B cell (primary cell): Measurements from ENCODE around the gene ASXL2. TPM values are rescaled to one million over a fixed set of nuclear protein-coding genes. Genes with fewer than 3 reads are reported as not detected.

Experiments
- ATAC-seq: fragments of 200-7000 bp; cut with Tn5 transposase; one replicate; pipeline ENCODE4 v1.10.0; 2021; ENCODE audit warnings: low read depth, mild to moderate bottlenecking, moderate number of reproducible peaks, moderate library complexity
- CTCF ChIA-PET: fragments of 350-600 bp; sonication (Branson Sonifier 250); formaldehyde crosslinking; loops from one replicate; lab custom pipeline; 2021; ENCODE audit warnings: antibody characterized with exemption, inconsistent platforms; lab: Charles Lee
- POLR2A ChIA-PET: fragments of 350-600 bp; sonication (Branson Sonifier 250); formaldehyde crosslinking; loops from one replicate; lab custom pipeline; 2021; ENCODE audit warnings: antibody characterized with exemption; lab: Charles Lee
- DNase-seq: peaks from one replicate; pipeline ENCODE4 v3.0.0; 2013
- H2AFZ ChIP-seq: 2 replicates; pipeline ENCODE4 v1.6.1; 2012; ENCODE audit warnings: mild to moderate bottlenecking, low read depth, low read length; ENCODE audit not compliant: insufficient read depth, poor library complexity, severe bottlenecking
- H3K27ac ChIP-seq, 2 donors: 1 replicate in 1 of 2; 2 replicates in 1 of 2; pipeline ENCODE4 v1.5.1; 2012 to 2013; ENCODE audit warnings: low read length in 2 of 2, mild to moderate bottlenecking in 2 of 2, moderate library complexity in 1 of 2
- H3K27me3 ChIP-seq, 4 experiments: fragments of 200-600 bp in 1 of 4; sonication (generic) in 1 of 4; replicated peaks in 1 of 4; 1 replicate in 2 of 4; 2 replicates in 2 of 4; pipeline versions ENCODE4 v1.6.1 to v1.7.0; 2013 to 2016; ENCODE audit warnings: low read length in 3 of 4, mild to moderate bottlenecking in 2 of 4, mixed read lengths in 1 of 4, moderate library complexity in 1 of 4; ENCODE audit not compliant: insufficient read depth in 4 of 4, control insufficient read depth in 3 of 4; ENCODE audit errors: control extremely low read depth in 1 of 4
- H3K36me3 ChIP-seq, 2 experiments: replicated peaks in 1 of 2; 1 replicate in 1 of 2; 2 replicates in 1 of 2; pipeline versions ENCODE4 v1.6.1 to v1.7.1; 2013; ENCODE audit warnings: low read length in 1 of 2; ENCODE audit not compliant: insufficient read depth in 2 of 2, control insufficient read depth in 1 of 2; ENCODE audit errors: control extremely low read depth in 1 of 2, extremely low read depth in 1 of 2
- H3K4me1 ChIP-seq, 2 donors: fragments of 200-600 bp in 1 of 2; sonication (generic) in 1 of 2; 1 replicate in 1 of 2; 2 replicates in 1 of 2; pipeline versions ENCODE4 v1.5.1 to v1.6.1; 2013 to 2017; ENCODE audit warnings: low read length in 2 of 2; ENCODE audit not compliant: control insufficient read depth in 2 of 2, insufficient read depth in 2 of 2
- H3K4me2 ChIP-seq: replicated peaks from 2 replicates; pipeline ENCODE3; 2012; ENCODE audit warnings: mild to moderate bottlenecking, low read depth, low read length; ENCODE audit not compliant: poor library complexity, severe bottlenecking
- H3K4me3 ChIP-seq, 5 experiments: fragments of 200-600 bp in 1 of 5; sonication (generic) in 1 of 5; 1 replicate in 3 of 5; 2 replicates in 2 of 5; pipeline versions ENCODE4 v1.5.1 to v1.7.0; 2011 to 2016; ENCODE audit warnings: low read length in 4 of 5, mild to moderate bottlenecking in 4 of 5, low read depth in 2 of 5, control low read depth in 1 of 5, moderate library complexity in 1 of 5; ENCODE audit not compliant: insufficient read depth in 1 of 5; ENCODE audit errors: control extremely low read depth in 1 of 5, extremely low read depth in 1 of 5
- H3K79me2 ChIP-seq: fragments of 200-600 bp; sonication (generic); one replicate; pipeline ENCODE4 v1.6.0; 2016; ENCODE audit warnings: low read length; ENCODE audit not compliant: control insufficient read depth, insufficient read depth
- H3K9ac ChIP-seq: fragments of 200-600 bp; sonication (generic); 2 replicates; pipeline ENCODE4 v1.6.1; 2017; ENCODE audit warnings: mild to moderate bottlenecking, low read length, moderate library complexity
- H3K9me3 ChIP-seq, 3 donors: one replicate each; pipeline versions ENCODE4 v1.6.1 to v1.7.1; 2013; ENCODE audit warnings: low read length in 2 of 3; ENCODE audit not compliant: control insufficient read depth in 2 of 3, insufficient read depth in 1 of 3; ENCODE audit errors: control extremely low read depth in 1 of 3
- H4K20me1 ChIP-seq: 2 replicates; pipeline ENCODE4 v1.6.0; 2012; ENCODE audit warnings: mild to moderate bottlenecking, low read length; ENCODE audit not compliant: insufficient read depth, control insufficient read depth, poor library complexity, severe bottlenecking
- H3K27ac Mint-ChIP-seq: one replicate; pipeline ENCODE4 v1.8.0; 2021; ENCODE audit warnings: mixed read lengths
- H3K27me3 Mint-ChIP-seq: one replicate; pipeline ENCODE4 v1.8.0; 2021; ENCODE audit warnings: mixed read lengths
- H3K4me1 Mint-ChIP-seq: one replicate; pipeline ENCODE4 v1.8.0; 2021; ENCODE audit warnings: mixed read lengths
- H3K4me3 Mint-ChIP-seq: one replicate; pipeline ENCODE4 v1.8.0; 2021; ENCODE audit warnings: mixed read lengths
- H3K9me3 Mint-ChIP-seq: one replicate; pipeline ENCODE4 v1.8.0; 2022; ENCODE audit warnings: mixed read lengths; ENCODE audit not compliant: insufficient read depth
- EZH2 ChIP-seq: IDR thresholded peaks from 2 replicates; pipeline ENCODE4 v1.6.1; 2012; ENCODE audit warnings: borderline replicate concordance, low read depth, mild to moderate bottlenecking, moderate library complexity, low read length; ENCODE audit not compliant: insufficient read depth, poor library complexity, severe bottlenecking
- WGBS: methylation state at CpG from one replicate; pipeline ENCODE4 v1.1.5; 2013; ENCODE audit warnings: missing lambda C conversion rate; ENCODE audit not compliant: insufficient coverage; 5-methylcytosine and 5-hydroxymethylcytosine counted together
- intact Hi-C: fragments of 100-400 bp; cut with micrococcal nuclease; formaldehyde crosslinking; loops from one replicate; pipeline ENCODE4 v1.10.0; 2022
- polyA plus RNA-seq: library from polyadenylated mRNA; depleted of rRNA; stranded (reverse); fragments of >200 nt; gene quantifications from 2 replicates; pipeline ENCODE4 v1.2.3, GENCODE V29; 2012
- total RNA-seq, 2 donors: library from RNA; stranded (reverse); fragments of 120-200 nt in 1 of 2; gene quantifications; 1 replicate in 1 of 2; 2 replicates in 1 of 2; pipeline versions ENCODE4 v1.2.3 to v1.2.4, GENCODE V29; 2013 to 2022
- TF ChIP-seq, protein P1 (sequence below): fragments of 200-600 bp; IDR thresholded peaks from one replicate; pipeline ENCODE4 v1.8.0; 2022; ENCODE audit warnings: antibody characterized with exemption, mild to moderate bottlenecking

The ASXL2 gene
- total and polyA plus RNA-seq, 2 donors (not counting 1 experiment from before 2014, with no cell fraction given) = 7.6 to 55.0 TPM

- intact Hi-C loops = no loop called here
- no peaks in the 10 kb centered on the region for H3K9me3 ChIP-seq
Observed at GRCh38 chr2:25845843-25846505, 32.3 kb downstream of the ASXL2 start.

DNA sequence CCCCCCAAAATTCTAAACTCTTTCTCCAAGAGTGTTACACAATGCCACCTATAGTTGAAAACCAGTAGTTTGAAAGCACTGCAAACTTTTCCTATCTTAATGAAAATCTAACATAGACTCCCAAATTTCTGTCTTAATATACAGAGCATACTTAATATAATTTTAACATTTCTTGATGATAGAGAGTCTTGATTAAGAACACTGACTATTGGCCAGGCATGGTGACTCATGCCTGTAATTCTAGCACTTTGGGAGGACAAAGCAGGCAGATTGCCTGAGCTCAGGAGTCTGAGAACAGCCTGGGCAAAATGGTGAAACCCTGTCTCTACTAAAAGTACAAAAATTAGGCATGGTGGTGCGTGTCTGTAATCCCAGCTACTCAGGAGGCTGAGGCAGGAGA, 34.2 kb downstream of the ASXL2 start:
- TF ChIP-seq, protein P1, sequence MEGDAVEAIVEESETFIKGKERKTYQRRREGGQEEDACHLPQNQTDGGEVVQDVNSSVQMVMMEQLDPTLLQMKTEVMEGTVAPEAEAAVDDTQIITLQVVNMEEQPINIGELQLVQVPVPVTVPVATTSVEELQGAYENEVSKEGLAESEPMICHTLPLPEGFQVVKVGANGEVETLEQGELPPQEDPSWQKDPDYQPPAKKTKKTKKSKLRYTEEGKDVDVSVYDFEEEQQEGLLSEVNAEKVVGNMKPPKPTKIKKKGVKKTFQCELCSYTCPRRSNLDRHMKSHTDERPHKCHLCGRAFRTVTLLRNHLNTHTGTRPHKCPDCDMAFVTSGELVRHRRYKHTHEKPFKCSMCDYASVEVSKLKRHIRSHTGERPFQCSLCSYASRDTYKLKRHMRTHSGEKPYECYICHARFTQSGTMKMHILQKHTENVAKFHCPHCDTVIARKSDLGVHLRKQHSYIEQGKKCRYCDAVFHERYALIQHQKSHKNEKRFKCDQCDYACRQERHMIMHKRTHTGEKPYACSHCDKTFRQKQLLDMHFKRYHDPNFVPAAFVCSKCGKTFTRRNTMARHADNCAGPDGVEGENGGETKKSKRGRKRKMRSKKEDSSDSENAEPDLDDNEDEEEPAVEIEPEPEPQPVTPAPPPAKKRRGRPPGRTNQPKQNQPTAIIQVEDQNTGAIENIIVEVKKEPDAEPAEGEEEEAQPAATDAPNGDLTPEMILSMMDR = no peak
- TF ChIP-seq EZH2 = no peak
- Histone ChIP-seq H3K4me2 (no peak overlapping the region), H2AFZ (no peak overlapping the region), H3K27ac (no peak overlapping the region), H3K4me1 (no peaks in the 10 kb centered on the region), H3K27me3 (no peaks in the 10 kb centered on the region), H3K9ac (no peak overlapping the region), H3K79me2 (peaks cover 68% of the 10 kb centered on the region), H4K20me1 (peaks cover 16% of the 10 kb centered on the region), H3K9me3 (no peaks in the 10 kb centered on the region), H3K4me3 (no peak overlapping the region), H3K36me3 (peaks cover 4 to 26% of the 10 kb centered on the region in 2 experiments)
- no peak for DNase-seq
- no peak overlapping the region for H3K4me3 Mint-ChIP-seq
- no peaks in the 10 kb centered on the region for H3K27me3 Mint-ChIP-seq
- H3K4me1 Mint-ChIP-seq = no peaks in the 10 kb centered on the region
- WGBS = 100% methylated on average over 1 of the region's 1 CpG
- no peaks in the 10 kb centered on the region for H3K9me3 Mint-ChIP-seq
- H3K27ac Mint-ChIP-seq = no peak overlapping the region
- intact Hi-C loops = no loop called here
- ChIA-PET POLR2A (no interaction called here), CTCF (interaction anchor here (0.6 to 5.8 kb wide), 4 partner anchors 9 to 272 kb away, joined by 3 to 41 read pairs (median 4); no protein-coding TSS in a partner anchor)
- no peak for ATAC-seq

More at GRCh38 chr2:25845843-25846505, 32.3 kb downstream of the ASXL2 start:
- no peak for TF ChIP-seq EZH2
- TF ChIP-seq, protein P1 = no peak
- Histone ChIP-seq H4K20me1 (peaks cover 11% of the 10 kb centered on the region), H3K79me2 (peaks cover 69% of the 10 kb centered on the region), H3K36me3 (peaks cover 4 to 26% of the 10 kb centered on the region in 2 experiments), H3K27me3 (no peaks in the 10 kb centered on the region), H3K9ac (no peak overlapping the region), H3K27ac (no peak overlapping the region), H3K4me3 (no peak overlapping the region), H3K4me2 (no peak overlapping the region), H3K4me1 (no peaks in the 10 kb centered on the region), H2AFZ (no peak overlapping the region)
- H3K27me3 Mint-ChIP-seq = no peaks in the 10 kb centered on the region
- no peak overlapping the region for H3K4me3 Mint-ChIP-seq
- no peak for DNase-seq
- WGBS = 96% methylated on average over 4 of the region's 7 CpGs
- no peaks in the 10 kb centered on the region for H3K9me3 Mint-ChIP-seq
- H3K4me1 Mint-ChIP-seq = no peaks in the 10 kb centered on the region
- ChIA-PET POLR2A (no interaction called here), CTCF (interaction anchor here (0.8 to 5.8 kb wide), 2 partner anchors 7 to 20 kb away, joined by 4 to 41 read pairs; no protein-coding TSS in a partner anchor)
- no peak for ATAC-seq
- no peak overlapping the region for H3K27ac Mint-ChIP-seq
